Suppressor macrophage treated with lipopolysaccharide for 1 hour (primary cell): ENCODE measurements around the gene TMEM131.
"Not testable (repeated sequence)": the region's sequence is repeated elsewhere in the genome, so short reads cannot be mapped to it uniquely, and the experiment has no call there.

Experiments
- DNase-seq, 3 donors: peaks; one replicate each; pipeline ENCODE4 v3.0.0-alpha.2; 2020 to 2022

Gene TMEM131

GRCh38 chr2:97985998-97986397 lies 9.8 kb downstream of the TMEM131 start:
- DNase-seq = no peak

- no peak for DNase-seq
These were observed 12.1 kb downstream of the TMEM131 start for GRCh38 chr2:97983698-97984097.

- DNase-seq = no peak
These were observed 12.6 kb downstream of the TMEM131 start for GRCh38 chr2:97983134-97983533.

DNA sequence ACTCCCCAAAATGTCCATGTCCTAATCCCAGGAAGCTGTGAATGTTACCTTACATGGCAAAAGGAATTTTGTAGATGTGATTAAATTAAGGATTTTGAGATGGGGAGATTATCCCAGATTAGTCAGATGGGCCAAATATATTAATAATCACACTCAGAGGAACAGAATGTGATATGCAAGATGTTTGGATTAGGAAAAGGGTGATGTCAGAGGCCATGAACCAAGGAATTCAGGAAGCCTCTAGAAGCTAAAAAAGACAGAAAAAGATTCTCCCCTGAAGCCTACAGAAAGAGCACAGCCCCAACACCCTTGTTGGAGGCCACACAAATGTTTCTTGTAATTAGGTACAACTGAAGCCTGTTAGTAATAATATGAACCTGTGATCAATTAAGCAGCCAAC lies 13.1 kb downstream of the TMEM131 start:
- DNase-seq = no peak

DNA sequence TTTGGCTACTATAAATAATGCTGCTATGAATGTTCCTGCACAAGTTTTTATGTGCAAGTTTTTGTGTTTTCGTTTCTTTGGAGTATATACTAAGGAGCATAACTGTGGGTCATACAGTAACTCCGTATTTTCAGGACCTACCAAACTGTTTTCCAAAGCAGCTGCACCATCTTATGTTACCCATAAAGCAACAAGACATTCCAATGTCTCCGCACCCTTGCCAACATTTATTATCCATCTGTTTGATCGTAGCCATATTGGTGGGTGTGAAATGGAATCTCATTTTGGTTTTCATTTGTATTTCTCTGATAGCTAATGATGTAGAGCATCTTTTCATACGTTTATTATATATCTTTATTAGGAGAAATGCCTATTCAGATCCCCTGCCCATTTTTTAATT lies 13.8 kb downstream of the TMEM131 start:
- no peak for DNase-seq

- no peak for DNase-seq
These were observed 15.8 kb downstream of the TMEM131 start for GRCh38 chr2:97979904-97980303.

- DNase-seq = no peak
These were observed 21.3 kb downstream of the TMEM131 start for GRCh38 chr2:97974471-97974870.

- no peak for DNase-seq
These were observed 25.3 kb downstream of the TMEM131 start for GRCh38 chr2:97970293-97971060.

GRCh38 chr2:97969081-97970067 lies 26.4 kb downstream of the TMEM131 start:
- DNase-seq = peak; percentile 17 to 60 (median 27)

- DNase-seq = no peak
These were observed 27.7 kb downstream of the TMEM131 start for GRCh38 chr2:97967931-97968627.

- no peak for DNase-seq
These were observed 28.5 kb downstream of the TMEM131 start for GRCh38 chr2:97967216-97967592.

DNA sequence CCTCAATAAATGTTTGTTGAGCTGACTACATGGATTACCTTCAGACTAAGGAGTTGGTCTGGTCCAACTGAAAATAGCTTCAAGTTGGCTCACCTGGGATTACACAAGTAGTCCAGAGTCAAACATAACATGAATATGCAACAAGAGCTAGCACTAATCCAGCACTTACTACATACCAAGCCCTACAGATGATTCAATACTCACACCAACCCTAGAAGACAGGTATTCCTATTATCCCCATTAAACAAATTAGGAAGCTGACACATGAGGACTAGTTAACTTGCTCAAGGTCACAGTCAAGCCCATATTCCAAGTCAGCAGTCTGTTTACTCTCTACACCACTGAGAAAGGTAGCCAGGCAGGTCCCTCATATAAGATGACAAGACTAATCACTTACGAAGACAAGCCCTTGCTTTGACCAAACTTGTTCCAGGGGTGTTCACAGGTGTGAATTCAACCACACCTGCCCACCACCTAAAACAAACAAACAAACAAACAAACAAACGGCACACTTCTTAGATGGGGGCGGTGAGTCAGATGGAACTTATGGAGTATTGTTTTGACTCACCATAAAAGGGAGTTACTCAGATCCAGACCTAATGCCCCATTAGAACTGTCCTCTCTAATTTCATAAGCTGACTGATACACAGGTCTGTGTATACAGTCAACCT lies 29.1 kb downstream of the TMEM131 start:
- no peak for DNase-seq

DNA sequence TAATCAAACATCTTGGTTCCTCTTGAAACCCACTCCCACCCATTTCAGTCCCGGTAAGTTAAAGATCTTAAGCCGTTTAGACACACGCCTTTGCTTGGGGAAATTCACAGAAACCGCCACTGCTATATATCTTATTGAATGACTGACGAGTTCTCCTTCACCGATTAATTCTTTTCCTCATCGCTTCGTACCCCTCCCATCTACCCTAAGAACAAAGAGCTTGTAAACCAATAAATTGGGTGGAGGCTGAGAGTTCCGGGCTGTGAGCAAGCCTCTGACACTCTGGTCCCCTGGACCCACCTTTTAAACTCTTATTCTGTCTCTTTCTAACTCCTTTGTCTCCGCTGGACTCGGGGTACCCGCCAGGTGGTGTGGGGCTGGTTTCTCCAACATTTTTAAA lies 30.6 kb downstream of the TMEM131 start:
- DNase-seq = no peak

DNA sequence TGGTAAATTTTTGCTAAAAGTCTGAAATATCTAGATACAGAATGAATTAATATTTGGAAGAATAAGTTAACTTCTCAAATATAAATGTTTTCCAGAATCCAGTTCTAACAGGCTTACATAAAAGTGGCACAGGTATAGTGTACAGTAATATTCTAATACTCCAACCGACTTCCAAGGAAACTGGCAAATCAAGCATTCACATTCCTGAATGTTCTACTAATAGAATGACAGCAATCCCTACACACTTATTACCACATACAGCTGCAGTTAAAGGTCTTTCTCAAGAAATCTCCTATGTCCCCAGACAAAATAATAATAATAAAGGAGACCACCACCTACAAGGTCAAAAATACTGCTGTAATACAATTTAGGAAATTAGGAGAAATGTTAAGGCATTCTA lies 31.9 kb downstream of the TMEM131 start:
- no peak for DNase-seq

- no peak for DNase-seq
These were observed 32.7 kb downstream of the TMEM131 start for GRCh38 chr2:97963079-97963406.

- no peak for DNase-seq
These were observed 34.2 kb downstream of the TMEM131 start for GRCh38 chr2:97961534-97961933.

GRCh38 chr2:97958184-97958583 lies 37.6 kb downstream of the TMEM131 start:
- DNase-seq = no peak

GRCh38 chr2:97957432-97958183 lies 38.1 kb downstream of the TMEM131 start:
- no peak for DNase-seq

DNA sequence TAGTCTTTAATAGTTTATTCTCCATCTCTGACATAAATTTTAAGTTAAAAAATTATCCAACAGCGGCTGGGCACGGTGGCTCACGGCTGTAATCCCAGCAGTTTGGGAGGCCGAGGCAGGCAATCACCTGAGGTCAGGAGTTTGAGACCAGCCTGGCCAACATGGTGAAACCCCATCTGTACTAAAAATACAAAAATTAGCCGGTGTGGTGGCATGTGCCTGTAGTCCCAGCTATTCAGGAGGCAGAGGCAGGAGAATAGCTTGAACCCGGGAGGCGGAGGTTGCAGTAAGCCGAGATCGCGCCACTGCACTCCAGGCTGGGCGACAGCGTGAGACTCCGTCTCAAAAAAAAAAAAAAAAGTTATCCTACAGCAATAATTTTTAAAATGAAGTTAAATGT lies 39.0 kb downstream of the TMEM131 start:
- not testable (repeated sequence) for DNase-seq

DNA sequence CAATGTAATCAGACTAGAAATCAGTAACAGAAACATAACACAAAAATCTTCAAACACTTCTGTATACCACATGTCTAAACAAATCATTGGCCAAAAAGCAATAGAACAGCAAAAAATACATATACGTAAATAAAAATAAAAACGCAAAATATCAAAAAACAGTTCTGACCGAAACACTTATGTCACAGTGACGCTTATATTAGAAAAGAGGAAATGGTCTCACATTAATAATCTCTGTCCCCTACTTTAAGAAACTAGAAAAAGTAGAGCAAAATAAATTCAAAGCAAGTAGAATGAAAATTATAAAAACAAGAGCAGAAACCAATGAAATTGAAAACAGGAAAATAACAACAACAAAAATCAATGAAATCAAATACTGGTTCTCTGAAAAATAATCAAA lies 41.9 kb downstream of the TMEM131 start:
- DNase-seq = no peak

DNA sequence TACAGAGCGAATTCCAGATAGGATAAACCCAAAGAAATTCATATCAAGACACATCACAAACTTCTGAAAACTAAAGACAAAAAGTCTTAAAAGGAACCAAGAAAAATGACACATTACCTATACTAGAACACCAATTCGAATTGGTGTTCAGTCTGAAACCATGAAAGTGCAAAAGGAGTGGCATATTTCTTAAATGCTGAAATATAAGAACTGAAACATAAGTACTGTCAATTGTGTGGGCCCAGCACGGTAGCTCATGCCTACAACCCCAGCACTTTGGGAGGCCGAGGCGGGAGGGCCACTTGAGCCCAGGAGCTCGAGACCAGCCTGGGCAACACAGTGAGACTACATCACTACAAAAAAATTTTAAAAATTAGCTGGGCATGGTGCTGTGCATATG lies 43.4 kb downstream of the TMEM131 start:
- DNase-seq = no peak

DNA sequence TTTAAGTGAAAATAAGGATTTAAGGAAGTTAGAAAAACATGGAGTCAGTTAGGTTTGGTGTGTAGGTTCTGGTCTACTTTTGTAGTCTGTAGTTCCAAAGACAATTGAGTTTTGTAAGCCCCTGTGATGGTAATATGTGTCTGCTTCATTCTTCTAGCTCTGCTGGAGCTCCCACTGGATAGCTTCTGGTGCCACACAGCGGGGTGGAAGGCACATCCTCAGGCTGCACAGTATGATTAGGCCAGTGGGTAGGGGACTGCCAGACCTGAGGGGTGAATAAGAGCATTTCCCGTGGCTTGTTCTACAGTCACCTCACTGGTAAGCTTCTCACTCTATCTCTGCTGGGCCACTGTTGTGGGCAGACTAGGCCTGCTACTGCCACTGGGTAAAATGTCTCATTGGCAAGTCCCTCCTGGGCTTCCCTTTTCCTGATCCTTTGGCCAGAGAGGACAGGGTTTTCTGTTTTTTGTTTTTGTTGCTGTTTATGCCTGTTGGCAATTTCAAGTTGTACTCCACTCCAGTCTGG lies 44.5 kb downstream of the TMEM131 start:
- peak; percentile 85 to 91 (median 86) for DNase-seq
